GM21528 (cell line): ENCODE results near the gene KDM3B.
"Not testable (repeated sequence)": the region's sequence is repeated elsewhere in the genome, so short reads cannot be mapped to it uniquely, and the experiment has no call there.

ENCODE experiments used
- ATAC-seq: cut with Tn5 transposase; IDR thresholded peaks from one replicate; pipeline ENCODE4 v1.9.1; 2021; ENCODE audit warnings: mild to moderate bottlenecking, moderate library complexity; ENCODE audit not compliant: unreplicated experiment, low FRiP score

KDM3B gene

GRCh38 chr5:138352071-138352721 lies at the start of gene KDM3B:
KDM3B (plus strand) TSS chr5:138352685; CDS start chr5:138352796, 111 bp downstream.
- ATAC-seq = peak; percentile 62

DNA sequence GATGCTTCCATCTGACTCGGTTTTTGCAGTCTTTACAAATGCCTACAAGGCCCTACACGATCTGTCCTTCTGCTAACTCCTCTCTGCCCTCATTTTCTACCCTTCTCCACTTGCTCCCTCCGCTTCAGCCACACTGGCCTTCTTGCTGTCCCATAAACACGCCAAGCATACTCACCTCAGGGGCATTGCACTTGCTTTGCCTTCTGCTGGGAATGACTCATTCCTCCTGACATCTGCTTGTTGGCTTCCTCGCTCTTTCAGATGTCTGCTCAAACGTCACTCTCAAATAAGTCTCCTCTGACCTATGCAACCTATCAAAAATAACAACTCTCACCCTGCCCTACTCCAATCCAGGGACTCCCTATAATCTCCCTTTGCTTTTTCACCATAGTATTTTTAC lies 49.1 kb upstream of the KDM3B start:
- ATAC-seq = no peak

DNA sequence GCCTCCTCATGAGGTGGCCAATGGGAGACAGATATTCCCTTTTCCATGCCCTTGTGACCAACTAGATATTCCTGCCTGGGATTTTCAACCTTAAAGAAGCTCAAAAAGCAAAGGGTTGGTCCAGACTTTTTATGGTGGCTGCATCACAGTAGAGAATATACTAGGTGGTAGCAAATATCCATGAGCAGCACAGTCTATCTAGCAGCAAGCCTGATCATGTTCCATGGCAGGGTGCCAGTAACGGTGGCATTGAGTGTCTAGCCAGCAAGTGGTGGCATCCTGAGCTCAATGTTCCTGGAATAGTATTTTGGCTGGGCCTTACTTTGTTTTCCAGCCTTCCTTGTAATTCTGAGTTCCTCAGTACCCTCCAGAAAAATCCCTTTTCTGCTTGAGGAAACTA lies 46.7 kb upstream of the KDM3B start:
- ATAC-seq = no peak

DNA sequence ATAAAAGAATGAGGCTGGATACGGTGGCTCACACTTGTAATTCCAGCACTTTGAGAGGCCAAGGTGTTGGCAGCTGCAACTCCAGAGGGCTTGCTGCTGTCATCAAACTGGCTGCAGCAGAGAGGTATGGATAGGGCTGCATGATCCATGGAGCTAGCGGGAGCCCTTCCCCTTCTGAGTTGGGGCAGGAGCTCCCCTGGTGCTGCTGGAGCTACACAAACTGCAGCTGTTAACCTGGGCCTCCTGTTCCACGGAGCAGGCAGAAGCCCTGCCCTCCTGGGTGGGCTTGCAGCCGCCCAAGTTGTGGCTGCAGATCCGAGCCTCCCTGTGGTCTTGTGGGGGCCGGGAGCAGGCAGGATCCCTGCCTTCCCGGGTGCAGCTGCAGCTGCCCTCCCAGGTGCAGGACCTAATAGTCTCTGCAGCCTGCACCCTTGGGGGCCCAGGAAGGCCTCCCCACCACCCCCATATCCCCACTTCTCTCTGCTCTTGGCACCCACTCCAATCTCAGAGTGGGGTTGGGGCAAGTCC lies 36.7 kb upstream of the KDM3B start:
- ATAC-seq = no peak

GRCh38 chr5:138316355-138316754 lies 36.1 kb upstream of the KDM3B start:
- no peak for ATAC-seq

GRCh38 chr5:138318211-138318610 lies 34.3 kb upstream of the KDM3B start:
- not testable (repeated sequence) for ATAC-seq

GRCh38 chr5:138330813-138331448 lies 21.6 kb upstream of the KDM3B start:
- ATAC-seq = no peak

DNA sequence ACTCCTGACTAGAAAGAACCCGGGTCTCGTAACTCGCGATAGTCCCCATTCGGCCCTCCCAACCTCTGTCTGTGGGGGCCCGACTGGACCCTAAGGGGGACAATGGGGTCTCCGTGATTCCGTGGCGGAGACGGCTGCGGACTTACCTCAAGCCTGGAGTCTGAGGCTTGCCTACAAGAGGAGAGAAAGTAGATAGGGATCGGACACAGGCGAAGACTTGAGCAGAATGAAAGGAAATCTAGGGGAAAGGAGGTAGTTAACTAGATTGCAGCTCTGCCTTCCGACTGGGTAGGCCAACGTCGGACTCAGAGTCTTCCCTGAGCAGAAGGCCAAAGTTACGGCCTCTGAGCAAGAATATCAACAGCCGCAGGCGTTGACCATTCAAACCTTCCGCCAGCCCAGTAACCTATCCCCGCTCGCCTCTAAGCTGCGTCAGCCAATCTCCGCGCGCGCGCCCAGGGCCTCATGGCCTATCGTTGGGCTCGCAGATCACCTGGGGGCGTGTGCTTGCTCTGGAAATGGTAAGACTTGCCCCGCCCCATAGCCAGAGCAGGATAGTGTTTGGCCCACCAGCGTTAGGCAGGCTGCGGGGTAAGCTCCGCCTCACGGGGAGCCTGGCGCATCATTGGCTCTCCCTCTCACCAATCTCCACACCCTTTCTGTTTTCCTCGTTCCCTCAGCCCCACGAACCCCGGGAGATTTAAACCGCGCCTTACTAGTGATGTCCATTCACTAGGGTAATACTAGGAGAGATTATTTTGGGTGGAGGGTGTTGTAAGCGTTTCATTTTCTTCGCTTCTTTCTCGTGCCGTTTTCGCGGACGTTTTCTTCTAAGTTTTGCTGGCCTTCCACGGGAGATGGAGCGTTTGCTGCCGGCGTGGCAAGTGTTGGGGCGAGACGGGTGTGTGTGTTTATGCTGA lies 20.8 kb upstream of the KDM3B start, which contains the start of gene CDC25C:
CDC25C (minus strand) TSS at position 356 of the 920 bp plus-strand sequence. CDS start 624 bp downstream, outside the sequence.
- ATAC-seq = peak; percentile 98

- no peak for ATAC-seq
Measured at GRCh38 chr5:138334867-138335447, 17.5 kb upstream of the KDM3B start.

DNA sequence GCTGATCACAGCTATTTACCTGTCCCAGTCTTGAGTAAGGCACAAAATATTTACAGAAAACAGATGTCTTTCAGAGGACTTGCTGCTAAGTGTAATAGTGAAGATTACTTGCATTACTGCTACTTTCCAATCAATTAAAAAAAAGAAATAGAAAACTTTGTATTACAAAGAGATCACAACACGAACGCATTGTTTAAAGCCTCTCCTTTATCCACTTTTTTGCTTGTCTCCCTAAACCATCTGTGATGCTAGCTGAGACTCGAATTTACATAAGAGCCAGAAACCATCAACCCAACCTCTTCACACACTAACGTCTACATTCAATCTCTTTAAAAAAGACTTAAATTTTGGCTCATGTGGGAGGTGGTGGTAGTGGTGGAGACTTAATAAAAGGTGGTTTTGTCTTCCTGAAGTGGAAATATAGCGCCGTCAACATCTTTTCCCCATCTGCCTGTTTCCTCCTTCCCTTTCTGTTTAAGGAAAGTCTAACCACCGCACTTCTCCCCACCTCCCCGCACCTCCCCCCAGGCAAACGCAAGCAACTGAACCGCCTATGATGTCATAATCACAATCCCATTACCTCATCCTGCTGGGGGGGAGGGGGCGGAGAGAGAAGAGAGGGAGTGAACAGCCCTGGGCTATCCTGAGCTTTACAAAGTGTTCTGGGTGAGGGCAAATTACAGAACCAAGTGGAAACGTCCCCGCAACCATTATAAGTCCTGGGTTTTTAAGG lies 15.4 kb upstream of the KDM3B start:
- peak; percentile 24 for ATAC-seq

- ATAC-seq = peak; percentile 71
Measured at GRCh38 chr5:138337685-138338410, 14.6 kb upstream of the KDM3B start, which contains the start of gene FAM53C. FAM53C (plus strand) TSS chr5:138338266; CDS start chr5:138341336, 3,070 bp downstream.

- ATAC-seq = peak; percentile 9
Measured at GRCh38 chr5:138338411-138339090, 13.9 kb upstream of the KDM3B start.

GRCh38 chr5:138339091-138339456 lies 13.4 kb upstream of the KDM3B start:
- no peak for ATAC-seq

GRCh38 chr5:138339464-138339863 lies 13.0 kb upstream of the KDM3B start:
- ATAC-seq = no peak

DNA sequence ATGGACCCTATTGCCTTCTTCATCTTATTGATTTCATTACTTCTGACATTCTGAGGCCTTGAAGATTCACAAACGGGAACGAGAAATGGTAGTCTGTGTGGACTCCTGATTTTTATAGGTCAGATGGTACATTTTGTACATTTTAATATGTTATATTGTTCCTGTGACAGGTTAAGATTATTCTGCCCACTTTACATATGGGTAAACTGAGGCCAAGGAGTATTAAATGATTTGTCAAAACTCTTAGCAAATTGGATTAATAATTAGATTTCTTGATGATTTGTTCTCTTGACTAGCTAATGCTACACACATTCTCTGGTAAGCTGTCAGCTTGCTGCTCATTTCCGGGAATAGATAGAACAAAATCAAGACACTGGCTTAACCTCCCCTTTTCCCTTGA lies 12.5 kb upstream of the KDM3B start:
- no peak for ATAC-seq

GRCh38 chr5:138344887-138345622 lies 7.4 kb upstream of the KDM3B start:
- ATAC-seq = no peak

DNA sequence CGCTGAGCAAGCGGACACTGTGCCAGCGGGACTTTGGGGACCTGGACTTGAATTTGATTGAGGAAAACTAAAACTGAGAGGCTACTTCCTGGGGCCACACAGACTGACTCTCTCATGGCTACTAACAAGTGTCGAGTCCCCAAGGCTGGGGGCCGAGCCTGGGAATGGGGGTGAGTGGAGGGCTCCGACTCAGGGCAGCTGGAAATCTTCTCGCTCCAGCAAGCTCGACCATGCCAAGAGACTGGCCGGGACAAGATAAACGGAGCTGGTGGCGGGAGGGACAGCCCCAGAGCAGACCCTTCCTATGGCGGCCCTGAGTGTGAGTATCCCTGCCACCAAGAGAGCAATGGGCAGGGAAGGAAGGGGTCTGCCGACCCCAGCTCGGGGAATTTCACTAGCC lies 5.6 kb upstream of the KDM3B start:
- no peak for ATAC-seq
